ENCODE results near the gene TRIM26.
"Not testable (repeated sequence)": the region's sequence is repeated elsewhere in the genome, so short reads cannot be mapped to it uniquely, and the experiment has no call there.

Gene TRIM26

DNA sequence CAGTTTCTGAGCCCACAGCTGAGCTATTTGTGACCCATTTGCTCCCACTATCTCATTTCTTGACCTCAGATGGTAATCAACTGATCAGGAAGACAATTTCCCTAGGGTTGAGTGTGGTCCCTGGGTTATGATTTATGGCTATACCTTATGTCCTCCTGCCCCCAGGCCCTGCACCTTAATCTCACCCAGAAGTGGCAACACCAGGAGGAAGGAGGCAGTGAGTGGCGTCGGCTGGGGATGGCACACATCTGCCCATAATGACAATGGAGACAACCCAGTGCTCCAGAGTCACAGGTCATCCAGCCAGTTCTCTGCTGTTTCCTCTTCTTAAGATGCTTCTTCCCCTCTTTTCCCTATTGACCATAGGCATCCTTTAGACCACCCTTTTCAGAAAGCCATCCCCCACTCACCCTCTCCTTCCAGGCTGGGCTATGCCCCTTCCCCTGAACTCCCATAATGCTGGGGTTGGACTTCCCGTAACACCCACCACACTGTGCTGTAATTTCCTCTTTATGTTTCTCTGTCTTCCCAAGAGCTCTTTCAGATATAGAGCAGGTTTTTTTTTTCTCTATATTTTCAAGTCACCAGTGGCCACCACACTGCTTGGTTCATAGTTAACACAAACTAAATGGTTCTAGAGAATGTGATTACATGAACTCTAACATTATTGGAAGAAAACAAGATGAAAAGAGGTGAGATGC, 60.1 kb downstream of the TRIM26 start:
- DNase-seq, result no peak

DNA sequence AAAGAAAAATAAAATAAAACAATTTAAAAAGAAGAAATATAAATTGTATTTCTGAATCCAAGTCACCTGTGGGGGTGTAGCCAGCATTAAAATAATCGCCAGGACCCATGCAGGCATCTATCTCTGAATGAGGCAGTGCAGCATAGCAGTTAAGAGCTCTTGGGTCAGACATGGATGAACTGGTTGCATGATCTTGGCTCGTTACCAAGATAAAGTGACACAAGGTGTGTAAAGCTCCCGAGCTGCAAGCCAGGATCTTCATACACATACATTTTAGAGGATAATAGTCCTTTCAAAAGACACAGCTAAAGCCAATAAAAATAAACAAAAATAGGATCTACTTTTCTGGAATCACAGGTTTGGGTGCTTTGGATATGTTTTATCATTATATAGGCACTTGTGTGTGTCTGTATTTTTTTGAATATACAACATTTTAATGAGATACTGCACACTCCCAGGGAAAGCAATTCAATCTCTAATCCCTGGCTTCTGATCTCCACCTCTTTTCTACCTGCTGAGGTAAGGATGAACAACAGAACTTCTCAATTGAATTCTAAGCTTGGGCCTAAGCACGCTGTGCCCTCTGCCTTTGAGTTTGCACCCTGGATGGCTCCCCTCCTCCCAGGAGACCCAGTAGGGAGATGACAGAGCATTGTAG, 61.1 kb downstream of the TRIM26 start:
- DNase-seq, result no peak

DNA sequence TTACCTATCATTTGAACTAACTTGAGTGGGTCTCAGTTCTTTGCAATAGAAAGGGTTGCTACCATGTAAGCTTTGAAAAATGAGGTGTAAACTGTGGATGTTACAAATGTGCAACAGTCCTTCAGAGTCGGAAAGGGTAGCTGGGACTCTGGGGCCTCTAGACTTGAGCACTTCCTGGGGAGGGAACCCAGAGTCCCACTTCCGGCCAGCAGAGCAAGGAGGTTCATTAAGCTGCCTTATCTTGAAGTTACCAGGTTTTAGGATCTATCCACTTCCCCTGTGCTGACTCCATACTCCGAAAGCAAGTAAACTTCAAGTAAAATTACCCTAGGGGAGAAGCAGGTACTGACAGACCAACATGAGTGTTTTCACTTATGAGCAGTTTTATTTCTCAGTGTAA, 61.6 kb downstream of the TRIM26 start:
- DNase-seq, result no peak

DNA sequence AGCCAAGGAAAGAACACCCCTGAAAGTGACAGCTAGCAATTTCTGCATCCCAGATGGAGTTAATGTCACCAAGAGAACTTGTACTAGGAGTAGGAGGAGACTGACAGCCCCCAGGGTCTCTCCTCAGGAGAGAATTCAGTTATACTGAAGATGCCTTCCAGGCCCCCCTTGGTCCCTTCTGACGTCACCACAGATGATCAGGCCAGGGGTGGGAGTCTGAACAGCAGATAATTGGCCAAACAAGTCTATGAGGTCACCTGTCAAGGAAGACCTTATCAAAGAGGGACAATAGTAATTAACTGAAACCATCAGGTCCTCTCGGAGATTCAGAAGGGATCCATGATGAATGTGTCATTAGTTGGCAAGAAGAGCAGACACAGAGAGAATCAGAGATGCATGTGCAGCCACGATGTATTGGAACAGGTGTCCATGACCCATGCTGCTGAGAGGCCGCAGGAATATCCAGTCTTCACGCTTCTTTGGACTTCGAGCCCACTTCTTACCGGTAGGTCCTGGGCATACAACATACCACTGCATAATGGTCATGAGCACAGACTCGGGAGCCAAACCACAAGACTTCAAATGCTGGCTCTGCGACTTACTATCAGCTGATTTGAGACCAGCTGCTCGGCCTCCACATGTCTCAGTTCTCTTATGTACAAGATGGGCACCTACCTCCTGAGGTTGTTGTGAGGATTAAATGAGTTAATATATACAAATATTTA, 62.4 kb downstream of the TRIM26 start:
- no peak for DNase-seq

DNA sequence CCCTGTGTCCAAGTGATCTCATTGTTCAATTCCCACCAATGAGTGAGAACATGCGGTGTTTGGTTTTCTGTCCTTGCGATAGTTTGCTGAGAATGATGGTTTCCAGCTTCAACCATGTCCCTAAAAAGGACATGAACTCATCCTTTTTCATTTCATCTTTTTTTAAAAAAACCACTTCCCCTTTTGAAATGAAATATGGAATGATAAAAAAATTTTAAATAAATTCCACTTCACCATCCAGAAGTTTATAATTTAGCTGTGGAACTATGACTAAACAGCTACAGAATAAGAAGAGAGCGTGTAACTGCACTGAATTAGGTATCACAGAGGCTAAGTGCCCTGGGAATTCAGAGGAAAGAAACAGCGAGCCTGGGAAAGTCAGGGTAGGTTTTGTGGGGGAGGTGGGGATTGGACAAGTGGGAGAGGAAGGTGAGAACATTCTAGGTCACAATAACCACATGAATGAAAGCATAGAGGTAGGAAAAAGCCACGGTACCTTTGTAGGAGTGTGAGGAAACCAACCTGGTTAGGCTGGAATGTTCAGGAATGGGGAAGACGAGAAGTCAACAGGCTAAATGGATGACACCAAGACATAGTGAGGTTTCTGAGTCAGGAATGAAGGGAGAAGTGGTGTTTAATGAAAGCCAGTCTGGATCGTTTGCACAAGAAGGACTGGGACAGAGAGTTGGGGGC, 63.2 kb downstream of the TRIM26 start:
- no peak for DNase-seq

DNA sequence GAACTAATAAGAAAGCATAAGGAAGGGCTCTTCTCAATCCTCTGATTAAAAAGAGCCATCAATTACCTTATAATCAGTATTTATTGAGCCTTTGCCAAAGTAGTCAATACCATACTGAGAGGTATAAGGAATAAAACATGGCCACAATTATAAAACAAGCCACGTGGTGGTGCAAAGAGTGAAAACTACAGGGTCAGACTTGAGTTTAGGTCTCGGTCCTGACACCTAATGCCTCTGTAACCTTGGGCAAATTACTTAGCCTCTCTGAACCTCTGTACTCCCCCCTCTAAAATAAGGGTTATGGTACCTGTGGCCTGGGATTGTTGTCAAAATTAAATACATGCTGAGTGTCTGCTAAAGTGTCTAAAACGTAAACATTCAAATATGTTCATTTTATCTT, 64.0 kb downstream of the TRIM26 start:
- no peak for DNase-seq

DNA sequence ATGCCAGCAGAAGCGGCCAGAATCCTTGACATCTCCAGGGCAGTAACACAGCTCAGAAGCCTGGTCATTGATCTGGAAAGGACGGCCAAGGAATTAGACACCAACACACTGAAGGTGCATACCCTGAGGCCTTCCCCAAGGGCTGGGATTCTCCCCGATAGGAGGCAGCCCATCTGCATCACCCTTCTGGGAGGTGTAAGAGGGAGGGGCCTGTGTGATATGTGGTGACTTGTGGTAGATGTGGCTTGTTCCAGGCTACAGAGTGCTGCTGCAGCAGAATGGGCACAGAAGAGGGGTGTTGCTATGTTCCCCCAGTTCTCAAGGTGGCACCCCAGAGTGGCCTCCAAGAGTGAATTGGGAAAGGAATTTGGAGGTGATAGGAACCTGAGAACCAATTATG, 66.1 kb downstream of the TRIM26 start:
- no peak for DNase-seq

DNA sequence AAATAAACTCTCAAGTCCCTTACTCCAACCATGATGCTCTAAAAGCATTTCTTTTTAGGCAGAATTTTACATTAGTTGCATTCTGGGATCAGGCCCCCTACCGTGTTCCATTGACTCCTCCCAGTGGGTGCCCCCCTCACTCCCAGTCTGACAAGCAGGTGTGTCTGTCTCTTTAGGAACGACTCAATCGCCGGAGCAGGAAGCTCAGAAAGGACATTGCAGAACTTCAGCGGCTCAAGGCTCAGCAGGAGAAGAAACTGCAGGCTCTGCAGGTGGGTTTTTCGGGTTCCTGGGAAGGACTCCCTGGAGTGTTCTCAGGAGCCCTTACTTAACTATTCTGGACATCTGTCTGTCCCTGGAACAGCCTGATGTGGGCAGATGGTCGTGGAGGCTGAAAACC, 67.4 kb downstream of the TRIM26 start:
- no peak for DNase-seq

DNA sequence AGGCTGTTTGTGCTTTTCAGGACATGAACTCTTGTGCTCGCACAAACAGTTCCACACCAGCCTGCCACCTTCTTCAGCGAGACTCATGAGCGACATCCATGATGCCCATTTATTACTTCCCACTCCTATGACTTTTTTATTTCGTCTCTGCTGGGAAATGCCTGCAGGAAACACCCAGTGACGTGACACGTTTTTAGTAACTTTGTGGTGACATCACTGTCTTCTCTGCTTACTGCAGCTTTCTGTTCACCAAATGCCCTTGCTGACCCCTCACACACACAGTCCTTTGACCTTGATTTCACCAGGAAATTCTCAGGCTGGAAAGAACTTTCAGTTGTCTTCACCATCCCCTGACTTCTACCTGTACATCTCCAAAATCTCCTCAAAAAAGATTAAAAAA, 68.4 kb downstream of the TRIM26 start:
- no peak for DNase-seq

DNA sequence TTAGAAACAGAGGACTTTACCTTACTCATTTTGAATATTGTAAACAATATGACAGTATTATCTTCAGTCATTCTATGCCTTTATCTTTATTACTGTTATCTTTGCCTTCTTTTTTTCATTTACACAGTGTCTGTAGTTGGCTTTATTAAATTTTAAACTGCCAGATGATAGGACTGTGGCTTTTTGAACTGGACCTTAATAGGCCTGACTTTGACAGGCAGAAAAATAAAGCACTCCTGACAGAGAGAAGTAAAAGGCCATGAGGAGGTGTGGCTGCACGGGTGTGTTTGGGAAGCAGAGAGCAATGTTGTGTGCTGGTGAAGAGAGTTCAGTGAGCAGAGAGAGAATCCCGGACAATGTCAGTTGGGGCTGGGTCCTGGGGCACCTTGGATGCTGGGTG, 69.4 kb downstream of the TRIM26 start:
- DNase-seq, result no peak

DNA sequence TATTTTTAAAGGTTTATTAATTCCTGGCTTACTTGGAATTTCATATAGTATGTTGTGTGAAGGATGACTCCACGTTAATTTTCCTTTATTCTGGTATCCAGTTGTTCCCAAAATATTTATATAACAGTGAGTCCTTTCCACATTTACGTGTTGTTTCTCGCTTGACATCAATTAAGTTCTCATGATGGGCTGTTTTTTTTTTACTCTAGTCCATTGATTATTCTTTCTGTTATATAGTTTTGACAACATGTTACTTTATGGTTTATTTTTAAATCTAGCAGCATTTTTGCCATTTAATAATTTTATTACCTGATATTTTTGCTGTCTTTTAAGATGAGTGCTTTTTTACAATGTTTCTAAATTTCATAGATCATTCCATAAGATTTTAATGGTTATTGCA, 70.5 kb downstream of the TRIM26 start:
- DNase-seq, result no peak

DNA sequence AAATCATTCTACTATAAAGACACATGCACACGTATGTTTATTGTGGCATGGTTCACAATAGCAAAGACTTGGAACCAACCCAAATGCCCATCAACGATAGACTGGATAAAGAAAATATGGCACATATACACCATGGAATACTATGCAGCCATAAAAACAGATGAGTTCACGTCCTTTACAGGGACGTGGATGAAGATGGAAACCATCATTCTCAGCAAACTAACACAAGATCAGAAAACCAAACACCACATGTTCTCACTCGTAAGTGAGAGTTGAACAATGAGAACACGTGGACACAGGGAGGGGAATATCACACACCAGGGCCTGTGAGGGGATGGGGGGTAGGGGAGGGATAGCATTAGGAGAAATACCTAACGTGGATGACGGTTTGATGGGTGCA, 73.0 kb downstream of the TRIM26 start:
- DNase-seq, result not testable (repeated sequence)

DNA sequence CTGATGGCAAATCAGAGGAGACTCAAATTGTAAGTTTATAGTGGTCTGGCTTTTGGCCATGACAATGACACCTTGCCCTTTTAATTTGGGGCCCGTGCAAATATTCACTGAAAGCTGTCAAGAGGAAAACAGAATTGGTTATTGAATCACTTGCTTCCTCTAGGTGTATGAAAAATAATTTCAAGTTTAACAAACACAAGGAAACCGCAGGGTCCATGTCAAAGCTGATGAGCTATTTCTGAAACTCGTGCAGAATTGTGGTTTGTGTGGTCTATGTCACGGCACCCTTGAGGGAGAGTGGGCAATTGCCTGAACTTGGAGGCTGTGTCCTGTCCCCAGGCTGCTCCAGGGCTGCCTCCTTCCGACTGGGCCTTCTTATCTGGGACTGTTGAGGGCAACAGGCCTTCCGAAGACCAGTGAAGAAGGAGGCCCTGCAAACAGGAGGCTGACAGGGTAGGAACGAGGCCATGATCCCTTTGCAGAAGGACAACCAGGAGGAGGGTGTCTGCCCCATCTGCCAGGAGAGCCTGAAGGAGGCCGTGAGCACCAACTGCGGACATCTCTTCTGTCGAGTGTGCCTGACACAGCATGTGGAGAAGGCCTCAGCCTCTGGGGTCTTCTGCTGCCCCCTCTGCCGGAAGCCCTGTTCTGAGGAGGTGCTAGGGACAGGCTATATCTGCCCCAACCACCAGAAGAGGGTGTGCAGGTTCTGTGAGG, 76.5 kb downstream of the TRIM26 start:
- no peak for DNase-seq

DNA sequence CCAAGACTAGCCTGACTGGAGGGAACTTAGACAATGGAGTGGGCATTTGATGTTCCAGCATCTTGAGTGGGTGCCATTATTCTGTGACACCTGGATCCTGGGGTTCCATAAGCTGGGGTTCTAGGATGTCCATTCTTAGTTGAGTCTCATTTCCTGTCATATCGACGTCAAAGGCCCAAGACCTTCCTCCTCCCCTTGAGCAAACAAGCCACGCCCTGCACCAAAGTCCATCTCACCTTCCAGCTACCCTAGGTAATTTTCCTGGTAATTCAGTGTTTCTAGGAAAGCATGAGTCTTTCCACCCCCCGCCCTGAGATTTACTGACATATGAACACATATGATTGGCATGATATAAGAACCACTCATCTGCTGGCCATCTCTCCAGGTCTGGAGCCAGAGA, 77.4 kb downstream of the TRIM26 start, which contains the start of gene TRIM40:
Gene TRIM40, plus strand, starts transcription at position 384 of the 400 bp plus-strand sequence. CDS start 897 bp downstream, outside the sequence.
- no peak for DNase-seq

DNA sequence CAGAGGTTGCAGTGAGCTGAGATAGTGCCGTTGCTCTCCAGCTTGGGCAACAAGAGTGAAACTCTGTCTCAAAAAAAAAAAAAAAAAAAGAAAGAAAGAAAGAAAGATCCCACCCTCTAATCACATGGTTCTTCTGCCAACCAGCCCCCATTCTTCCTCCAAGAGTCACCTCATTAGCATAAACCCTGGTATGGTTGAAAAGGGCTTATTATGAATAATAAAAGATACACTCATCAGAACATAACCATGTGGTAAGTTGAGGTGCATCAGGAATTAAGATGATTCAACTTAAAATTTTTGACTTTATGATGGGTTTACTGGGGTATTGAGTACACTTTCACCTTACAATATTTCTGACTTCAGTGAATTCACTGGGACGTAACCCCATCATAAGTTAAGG, 78.1 kb downstream of the TRIM26 start:
- DNase-seq, result no peak
